ENCODE results near the gene RAB30. TPM values are rescaled to one million over a fixed set of nuclear protein-coding genes. Genes with fewer than 3 reads are reported as not detected.

The RAB30 gene
- total RNA-seq, 1 donor from 2014 or later = 5.8 TPM

DNA sequence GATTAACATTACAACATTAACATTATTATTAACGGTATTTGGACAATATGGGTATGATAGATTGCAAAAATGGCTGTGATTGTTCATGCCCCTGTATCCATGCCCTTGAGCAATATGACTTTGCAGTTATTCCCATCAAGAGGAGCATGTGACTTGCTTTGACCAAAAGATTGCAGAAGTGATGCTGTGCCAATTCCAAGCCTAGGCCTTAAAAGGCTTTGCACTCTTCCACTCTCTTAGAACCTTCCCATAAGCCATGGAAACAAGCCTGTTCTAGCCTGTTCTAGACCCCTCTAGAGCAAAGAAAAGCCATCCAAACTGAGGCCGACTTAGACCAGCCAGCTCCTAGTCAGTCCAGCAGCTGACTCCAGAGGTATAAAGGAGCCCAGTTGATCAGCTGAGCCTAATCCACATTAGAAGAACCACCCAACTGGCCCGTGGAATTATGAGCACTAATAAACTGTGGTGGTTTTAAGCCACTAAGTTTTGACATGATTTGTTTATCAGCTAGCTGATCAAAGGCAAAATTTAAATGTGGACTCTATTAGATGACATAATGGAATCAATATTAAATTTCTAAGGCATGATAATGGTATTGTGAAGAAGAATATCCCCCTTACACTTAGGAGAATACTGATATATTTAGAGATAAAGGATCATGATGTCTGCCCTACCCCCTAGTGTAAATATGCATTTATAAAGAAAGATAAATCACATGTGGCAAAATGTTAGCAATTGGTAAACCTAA lies 28.6 kb downstream of the RAB30 start:
- Histone ChIP-seq H3K4me3 (ENCODE audit: low read depth, low read length) (no peak overlapping the region), H3K36me3 (ENCODE audit: control insufficient read depth, insufficient read depth, low read length) (no peaks in the 10 kb centered on the region), H3K27me3 (ENCODE audit: control insufficient read depth, insufficient read depth, low read length) (no peaks in the 10 kb centered on the region)
- no peak for TF ChIP-seq CTCF (IDR thresholded peaks at IDR 0.05; ENCODE audit: insufficient read depth, low read length, poor library complexity, severe bottlenecking)
- DNase-seq (ENCODE audit: low read depth) = no peak

DNA sequence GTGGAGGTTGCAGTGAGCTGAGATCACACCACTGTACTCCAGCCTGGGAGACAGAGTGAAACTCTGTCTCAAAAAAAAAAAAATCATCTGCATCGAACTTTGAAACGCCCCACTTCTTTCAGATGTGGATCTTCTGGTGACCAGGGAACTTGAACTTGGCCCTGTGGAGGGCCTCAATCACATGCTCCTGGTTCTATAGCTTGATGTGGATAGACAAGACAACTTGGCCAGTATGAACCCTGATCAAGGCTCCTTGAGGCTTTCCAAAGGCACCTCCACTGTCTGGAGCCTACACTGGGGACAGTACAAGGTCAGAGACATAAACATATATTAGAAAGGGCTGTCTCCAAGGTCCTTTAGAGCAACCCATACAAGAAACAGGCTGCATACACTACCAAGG lies 30.6 kb downstream of the RAB30 start:
- no peak overlapping the region for H3K4me3 ChIP-seq (ENCODE audit: low read depth, low read length)
- H3K27me3 ChIP-seq (ENCODE audit: control insufficient read depth, insufficient read depth, low read length) = no peaks in the 10 kb centered on the region
- H3K36me3 ChIP-seq (ENCODE audit: control insufficient read depth, insufficient read depth, low read length) = no peaks in the 10 kb centered on the region
- no peak for DNase-seq (ENCODE audit: low read depth)
- no peak for TF ChIP-seq CTCF (IDR thresholded peaks at IDR 0.05; ENCODE audit: insufficient read depth, low read length, poor library complexity, severe bottlenecking)

- H3K27me3 ChIP-seq (ENCODE audit: control insufficient read depth, insufficient read depth, low read length) = no peaks in the 10 kb centered on the region
- no peak overlapping the region for H3K4me3 ChIP-seq (ENCODE audit: low read depth, low read length)
- TF ChIP-seq CTCF (IDR thresholded peaks at IDR 0.05; ENCODE audit: insufficient read depth, low read length, poor library complexity, severe bottlenecking) = no peak
- H3K36me3 ChIP-seq (ENCODE audit: control insufficient read depth, insufficient read depth, low read length) = no peaks in the 10 kb centered on the region
- DNase-seq (ENCODE audit: low read depth) = no peak
These were observed 32.1 kb downstream of the RAB30 start for GRCh38 chr11:83039566-83039965.

DNA sequence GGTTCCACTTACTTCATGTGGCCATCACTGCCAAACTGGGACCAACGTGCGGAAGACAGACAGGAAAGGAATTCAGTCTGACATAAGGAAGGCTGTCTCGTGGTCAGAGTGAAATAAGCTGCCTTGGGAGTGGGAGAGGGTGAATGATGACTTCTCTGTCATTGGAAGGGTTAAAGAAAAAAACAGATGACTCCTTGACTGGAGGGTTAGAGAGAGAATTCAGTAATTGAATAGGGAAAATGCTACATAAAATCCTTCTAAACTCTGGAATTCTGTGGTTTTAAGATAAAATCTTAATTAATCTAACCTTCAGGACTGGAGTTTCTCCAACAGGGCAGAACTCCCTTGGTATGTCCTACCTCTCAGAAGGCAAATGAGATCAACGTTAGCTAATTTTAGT lies 33.8 kb downstream of the RAB30 start:
- no peak for TF ChIP-seq CTCF (IDR thresholded peaks at IDR 0.05; ENCODE audit: insufficient read depth, low read length, poor library complexity, severe bottlenecking)
- Histone ChIP-seq H3K4me3 (ENCODE audit: low read depth, low read length) (no peak overlapping the region), H3K36me3 (ENCODE audit: control insufficient read depth, insufficient read depth, low read length) (no peaks in the 10 kb centered on the region), H3K27me3 (ENCODE audit: control insufficient read depth, insufficient read depth, low read length) (no peaks in the 10 kb centered on the region)
- DNase-seq (ENCODE audit: low read depth) = no peak

- TF ChIP-seq CTCF (IDR thresholded peaks at IDR 0.05; ENCODE audit: insufficient read depth, low read length, poor library complexity, severe bottlenecking) = no peak
- Histone ChIP-seq H3K27me3 (ENCODE audit: control insufficient read depth, insufficient read depth, low read length) (no peaks in the 10 kb centered on the region), H3K4me3 (ENCODE audit: low read depth, low read length) (no peak overlapping the region), H3K36me3 (ENCODE audit: control insufficient read depth, insufficient read depth, low read length) (no peaks in the 10 kb centered on the region)
- DNase-seq (ENCODE audit: low read depth) = no peak
These were observed 35.0 kb downstream of the RAB30 start for GRCh38 chr11:83036701-83037100.
